Panc1 (cell line): ENCODE results near the gene ESR1. TPM values are rescaled to one million over a fixed set of nuclear protein-coding genes. Genes with fewer than 3 reads are reported as not detected.

Source experiments
- ATAC-seq: fragments of 200-7000 bp; cut with Tn5 transposase; 2 replicates; pipeline ENCODE4 v1.9.1; 2020; ENCODE audit warnings: mild to moderate bottlenecking, moderate library complexity
- BruUV-seq: library from RNA; stranded (reverse); fragments of 400-500 nt; replicated peaks from 2 replicates; lab custom pipeline; 2021; lab: Mats Ljungman, UMichigan
- CTCF ChIA-PET: fragments of 300-600 bp; sonication (Branson Sonifier 250); formaldehyde crosslinking; loops from one replicate; lab custom pipeline; 2022; ENCODE audit warnings: antibody characterized with exemption; lab: Charles Lee
- POLR2A ChIA-PET: fragments of 300-600 bp; sonication (Branson Sonifier 250); formaldehyde crosslinking; loops from one replicate; lab custom pipeline; 2022; ENCODE audit warnings: antibody characterized with exemption; lab: Charles Lee
- DNase-seq: peaks from one replicate; pipeline ENCODE4 v3.0.0-alpha.2; 2010; ENCODE audit warnings: low read depth, low spot score
- H3K27ac ChIP-seq: 2 replicates; pipeline ENCODE4 v1.5.1; 2011; ENCODE audit warnings: mild to moderate bottlenecking, low read length, inconsistent platforms
- H3K27me3 ChIP-seq: fragments of 200-500 bp; sonication (Bioruptor generic); 2 replicates; pipeline ENCODE4 v1.6.0; 2014; ENCODE audit warnings: low read length, inconsistent platforms; ENCODE audit not compliant: control insufficient read depth, insufficient read depth
- H3K36me3 ChIP-seq: fragments of 200-500 bp; sonication (Bioruptor generic); 2 replicates; pipeline ENCODE4 v1.5.1; 2014; ENCODE audit warnings: inconsistent platforms, mild to moderate bottlenecking, low read length, moderate library complexity; ENCODE audit not compliant: control insufficient read depth, insufficient read depth
- H3K4me1 ChIP-seq: 2 replicates; pipeline ENCODE4 v1.5.1; 2011; ENCODE audit warnings: inconsistent platforms, mild to moderate bottlenecking, low read length, moderate library complexity; ENCODE audit not compliant: control insufficient read depth, insufficient read depth
- H3K4me3 ChIP-seq, 2 experiments: 2 replicates each; pipeline ENCODE4 v1.5.1; 2011 to 2012; ENCODE audit warnings: low read depth in 2 of 2, low read length in 2 of 2, mild to moderate bottlenecking in 2 of 2, inconsistent platforms in 1 of 2, moderate library complexity in 1 of 2
- H3K9me3 ChIP-seq: fragments of 200-500 bp; sonication (Bioruptor generic); 2 replicates; pipeline ENCODE4 v1.5.1; 2014; ENCODE audit warnings: low read depth, mild to moderate bottlenecking, inconsistent platforms, low read length, moderate library complexity; ENCODE audit not compliant: control insufficient read depth, insufficient read depth
- POLR2AphosphoS5 ChIP-seq: IDR thresholded peaks from 2 replicates; pipeline ENCODE4 v1.6.1; 2012; ENCODE audit warnings: mild to moderate bottlenecking, low read depth, low read length, moderate library complexity
- SIN3A ChIP-seq: IDR thresholded peaks from 2 replicates; pipeline ENCODE4 v1.6.1; 2012; ENCODE audit warnings: low read depth, mild to moderate bottlenecking, low read length, moderate library complexity, borderline replicate concordance; ENCODE audit not compliant: insufficient read depth
- TCF7L2 ChIP-seq: IDR thresholded peaks from 2 replicates; pipeline ENCODE4 v1.6.1; 2011; ENCODE audit warnings: mild to moderate bottlenecking, low read depth, low read length, inconsistent platforms
- in situ Hi-C: cut with HindIII; loops from 2 replicates; pipeline ENCODE4 v1.10.0; 2016; ENCODE audit warnings: low sequenced_read_pairs, low pct_unique_long_range_greater_than_20kb
- intact Hi-C: fragments of 100-400 bp; cut with micrococcal nuclease; formaldehyde crosslinking; loops from one replicate; pipeline ENCODE4 v1.10.0; 2022; ENCODE audit not compliant: unreplicated experiment
- total RNA-seq: library from RNA; stranded (reverse); gene quantifications from one replicate; pipeline ENCODE4 v1.2.1, GENCODE V29; 2021; ENCODE audit not compliant: unreplicated experiment
- TF ChIP-seq, protein P1 (sequence below): fragments of 450-650 bp; IDR thresholded peaks from 2 replicates; pipeline ENCODE4 v1.5.1; 2017; ENCODE audit warnings: mild to moderate bottlenecking
- TF ChIP-seq, protein P2 (sequence below), 2 experiments: IDR thresholded peaks; 2 replicates each; pipeline ENCODE4 v1.6.1; 2011 to 2012; ENCODE audit warnings: low read depth in 2 of 2, control low read depth in 1 of 2, low read length in 1 of 2, mild to moderate bottlenecking in 1 of 2, moderate library complexity in 1 of 2; ENCODE audit not compliant: insufficient read depth in 1 of 2

Gene ESR1
- total RNA-seq, 1 experiment from 2014 or later, result 0.03 TPM

DNA sequence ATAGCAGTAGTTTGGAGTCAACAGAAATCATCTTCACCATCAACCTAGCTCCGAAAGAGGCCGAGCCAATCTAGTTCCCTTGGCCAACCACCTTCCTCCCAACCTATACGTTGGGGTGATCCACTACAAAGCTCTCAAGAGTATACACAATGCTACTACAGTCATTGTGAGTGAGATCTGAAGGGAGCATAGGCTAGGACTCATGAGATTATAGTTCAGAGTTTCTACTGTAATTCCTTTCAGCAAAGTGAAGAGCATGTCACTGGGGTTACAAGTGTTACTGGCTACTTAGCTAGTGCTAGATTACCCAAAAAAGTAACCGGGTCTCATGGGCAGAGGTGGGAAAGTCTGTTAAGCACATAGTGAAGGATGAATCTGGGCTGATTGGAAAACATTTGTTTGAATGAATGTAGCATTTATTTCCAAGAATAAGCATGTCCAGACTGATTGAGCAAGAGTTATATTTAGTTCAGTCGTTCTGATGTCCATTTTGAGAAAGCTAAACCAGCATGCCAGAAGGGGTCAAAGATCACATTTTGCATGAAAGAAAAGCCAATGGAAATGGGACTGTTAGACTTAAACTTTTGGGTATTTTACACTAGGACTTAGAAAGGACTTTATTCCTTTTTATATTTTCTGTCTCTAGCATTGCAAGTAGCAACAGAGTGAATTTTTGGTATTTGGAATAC lies 10.5 kb upstream of the ESR1 start:
- Histone ChIP-seq H3K27ac (no peak overlapping the region), H3K9me3 (no peaks in the 10 kb centered on the region), H3K4me1 (no peaks in the 10 kb centered on the region), H3K27me3 (no peaks in the 10 kb centered on the region), H3K4me3 (no peak overlapping the region), H3K36me3 (no peaks in the 10 kb centered on the region)
- ChIA-PET CTCF (no interaction called here), POLR2A (no interaction called here)
- BruUV-seq, result no TSS peak
- DNase-seq (no peak), ATAC-seq (no peak)
- TF ChIP-seq SIN3A, result no peak
- no peak for TF ChIP-seq TCF7L2
- TF ChIP-seq, protein P1, sequence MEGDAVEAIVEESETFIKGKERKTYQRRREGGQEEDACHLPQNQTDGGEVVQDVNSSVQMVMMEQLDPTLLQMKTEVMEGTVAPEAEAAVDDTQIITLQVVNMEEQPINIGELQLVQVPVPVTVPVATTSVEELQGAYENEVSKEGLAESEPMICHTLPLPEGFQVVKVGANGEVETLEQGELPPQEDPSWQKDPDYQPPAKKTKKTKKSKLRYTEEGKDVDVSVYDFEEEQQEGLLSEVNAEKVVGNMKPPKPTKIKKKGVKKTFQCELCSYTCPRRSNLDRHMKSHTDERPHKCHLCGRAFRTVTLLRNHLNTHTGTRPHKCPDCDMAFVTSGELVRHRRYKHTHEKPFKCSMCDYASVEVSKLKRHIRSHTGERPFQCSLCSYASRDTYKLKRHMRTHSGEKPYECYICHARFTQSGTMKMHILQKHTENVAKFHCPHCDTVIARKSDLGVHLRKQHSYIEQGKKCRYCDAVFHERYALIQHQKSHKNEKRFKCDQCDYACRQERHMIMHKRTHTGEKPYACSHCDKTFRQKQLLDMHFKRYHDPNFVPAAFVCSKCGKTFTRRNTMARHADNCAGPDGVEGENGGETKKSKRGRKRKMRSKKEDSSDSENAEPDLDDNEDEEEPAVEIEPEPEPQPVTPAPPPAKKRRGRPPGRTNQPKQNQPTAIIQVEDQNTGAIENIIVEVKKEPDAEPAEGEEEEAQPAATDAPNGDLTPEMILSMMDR, result no peak
- TF ChIP-seq, protein P2, sequence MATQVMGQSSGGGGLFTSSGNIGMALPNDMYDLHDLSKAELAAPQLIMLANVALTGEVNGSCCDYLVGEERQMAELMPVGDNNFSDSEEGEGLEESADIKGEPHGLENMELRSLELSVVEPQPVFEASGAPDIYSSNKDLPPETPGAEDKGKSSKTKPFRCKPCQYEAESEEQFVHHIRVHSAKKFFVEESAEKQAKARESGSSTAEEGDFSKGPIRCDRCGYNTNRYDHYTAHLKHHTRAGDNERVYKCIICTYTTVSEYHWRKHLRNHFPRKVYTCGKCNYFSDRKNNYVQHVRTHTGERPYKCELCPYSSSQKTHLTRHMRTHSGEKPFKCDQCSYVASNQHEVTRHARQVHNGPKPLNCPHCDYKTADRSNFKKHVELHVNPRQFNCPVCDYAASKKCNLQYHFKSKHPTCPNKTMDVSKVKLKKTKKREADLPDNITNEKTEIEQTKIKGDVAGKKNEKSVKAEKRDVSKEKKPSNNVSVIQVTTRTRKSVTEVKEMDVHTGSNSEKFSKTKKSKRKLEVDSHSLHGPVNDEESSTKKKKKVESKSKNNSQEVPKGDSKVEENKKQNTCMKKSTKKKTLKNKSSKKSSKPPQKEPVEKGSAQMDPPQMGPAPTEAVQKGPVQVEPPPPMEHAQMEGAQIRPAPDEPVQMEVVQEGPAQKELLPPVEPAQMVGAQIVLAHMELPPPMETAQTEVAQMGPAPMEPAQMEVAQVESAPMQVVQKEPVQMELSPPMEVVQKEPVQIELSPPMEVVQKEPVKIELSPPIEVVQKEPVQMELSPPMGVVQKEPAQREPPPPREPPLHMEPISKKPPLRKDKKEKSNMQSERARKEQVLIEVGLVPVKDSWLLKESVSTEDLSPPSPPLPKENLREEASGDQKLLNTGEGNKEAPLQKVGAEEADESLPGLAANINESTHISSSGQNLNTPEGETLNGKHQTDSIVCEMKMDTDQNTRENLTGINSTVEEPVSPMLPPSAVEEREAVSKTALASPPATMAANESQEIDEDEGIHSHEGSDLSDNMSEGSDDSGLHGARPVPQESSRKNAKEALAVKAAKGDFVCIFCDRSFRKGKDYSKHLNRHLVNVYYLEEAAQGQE (IDR thresholded peaks at IDR 0.05; ENCODE audit: insufficient read depth in 1 of 2, low read depth in 2 of 2, low read length in 1 of 2), result no peak
- TF ChIP-seq POLR2AphosphoS5, result no peak
- intact Hi-C loops, result no loop called here
- in situ Hi-C loops, result no loop called here

DNA sequence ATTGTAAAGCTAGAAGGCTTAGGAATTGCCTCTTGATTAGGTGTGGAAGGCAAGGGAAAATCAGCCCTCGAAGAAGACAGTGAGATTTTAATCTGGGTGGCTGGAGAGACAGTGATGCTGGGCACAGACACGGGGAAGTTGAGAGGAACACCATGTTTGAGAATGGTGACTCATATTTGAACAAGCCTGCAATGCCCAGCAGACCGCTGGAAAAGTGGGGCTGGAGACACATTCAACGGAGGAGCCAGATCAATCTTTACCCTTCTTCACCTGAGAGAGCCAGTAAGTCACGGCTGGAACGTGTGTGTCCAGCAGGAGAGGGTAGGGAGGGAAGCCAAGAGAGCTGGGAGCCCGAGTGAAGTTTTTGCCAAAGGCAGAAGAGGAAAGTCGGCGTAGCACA lies 3.7 kb upstream of the ESR1 start:
- Histone ChIP-seq H3K27me3 (peaks cover 16% of the 10 kb centered on the region), H3K4me3 (no peak overlapping the region), H3K4me1 (no peaks in the 10 kb centered on the region), H3K27ac (no peak overlapping the region), H3K36me3 (no peaks in the 10 kb centered on the region), H3K9me3 (no peaks in the 10 kb centered on the region)
- ChIA-PET POLR2A (no interaction called here), CTCF (interaction anchor here (0.6 kb wide), 1 partner anchor 12 kb away, joined by 4 read pairs; no protein-coding TSS in a partner anchor)
- DNase-seq (no peak), ATAC-seq (no peak)
- TF ChIP-seq POLR2AphosphoS5 (no peak), TCF7L2 (no peak), SIN3A (no peak)
- TF ChIP-seq, protein P1, result no peak
- TF ChIP-seq, protein P2 (IDR thresholded peaks at IDR 0.05; ENCODE audit: insufficient read depth in 1 of 2, low read depth in 2 of 2, low read length in 1 of 2), result no peak
- intact Hi-C loops (no loop called here), in situ Hi-C loops (no loop called here)
- no TSS peak for BruUV-seq
